HCT116 (cell line): ENCODE measurements around the gene CIDEC. TPM values are rescaled to one million over a fixed set of nuclear protein-coding genes. Genes with fewer than 3 reads are reported as not detected.
A peak's percentile ranks its signal among the peaks of the same experiment; 100 is the strongest.

Experiments
- ATAC-seq: fragments of 200-7000 bp; cut with Tn5 transposase; 2 replicates; pipeline ENCODE4 v1.9.1; 2020; ENCODE audit warnings: mild to moderate bottlenecking, moderate library complexity
- BruUV-seq: library from RNA; stranded (reverse); fragments of 400-500 nt; replicated peaks from 2 replicates; lab custom pipeline; 2021; lab: Mats Ljungman, UMichigan
- CTCF ChIA-PET: fragments of 300-600 bp; sonication (Branson Sonifier 250); formaldehyde crosslinking; loops from one replicate; lab custom pipeline; 2021; ENCODE audit warnings: antibody characterized with exemption; lab: Charles Lee
- POLR2A ChIA-PET: fragments of 300-600, 350-600 bp; sonication (Branson Sonifier 250); formaldehyde crosslinking; loops from one replicate; lab custom pipeline; 2021; ENCODE audit warnings: antibody characterized with exemption; lab: Charles Lee
- RAD21 ChIA-PET, 2 experiments: fragments of 300-600 bp; sonication (Branson Sonifier 250); formaldehyde crosslinking; loops; one replicate each; lab custom pipeline; 2023; ENCODE audit warnings: low total read pairs in 2 of 2; ENCODE audit not compliant: uncharacterized antibody in 2 of 2, unreplicated experiment in 2 of 2, low non-redundant PET in 1 of 2; lab: Charles Lee
- DNase-seq: peaks from one replicate; pipeline ENCODE4 v3.0.0-alpha.2; 2010; ENCODE audit warnings: low read depth, low spot score
- H2AFZ ChIP-seq: fragments of 200-600 bp; shearing (Covaris generic), sonication (generic); 2 replicates; pipeline ENCODE4 v1.6.1; 2017; ENCODE audit warnings: low read depth, mixed run types, mixed read lengths, antibody characterized with exemption, low read length; ENCODE audit not compliant: poor library complexity, severe bottlenecking
- H3K27ac ChIP-seq: 2 replicates; pipeline ENCODE4 v1.5.1; 2012; ENCODE audit warnings: low read depth, low read length
- H3K27me3 ChIP-seq: fragments of 200-600 bp; sonication (generic); 2 replicates; pipeline ENCODE4 v1.6.1; 2016; ENCODE audit warnings: mixed run types, low read length, mixed read lengths; ENCODE audit not compliant: insufficient read depth
- H3K36me3 ChIP-seq, 2 experiments: fragments of 200-500 bp in 1 of 2; fragments of 200-600 bp in 1 of 2; sonication (Bioruptor generic) in 1 of 2; sonication (generic) in 1 of 2; 2 replicates each; pipeline versions ENCODE4 v1.5.1 to v1.6.1; 2014 to 2016; ENCODE audit warnings: low read length in 2 of 2, inconsistent platforms in 1 of 2, mixed read lengths in 1 of 2, mixed run types in 1 of 2; ENCODE audit not compliant: insufficient read depth in 2 of 2, control insufficient read depth in 1 of 2
- H3K4me1 ChIP-seq, 2 experiments: fragments of 200-600 bp in 1 of 2; sonication (generic) in 1 of 2; 2 replicates each; pipeline versions ENCODE4 v1.5.1 to v1.6.1; 2012 to 2017; ENCODE audit warnings: low read length in 2 of 2, inconsistent platforms in 1 of 2, mild to moderate bottlenecking in 1 of 2, mixed read lengths in 1 of 2, mixed run types in 1 of 2, moderate library complexity in 1 of 2; ENCODE audit not compliant: insufficient read depth in 2 of 2, control insufficient read depth in 1 of 2
- H3K4me2 ChIP-seq: fragments of 200-600 bp; sonication (generic); 2 replicates; pipeline ENCODE4 v1.6.1; 2017; ENCODE audit warnings: mixed run types, low read length, mixed read lengths
- H3K4me3 ChIP-seq, 2 experiments: fragments of 200-600 bp in 1 of 2; sonication (generic) in 1 of 2; replicated peaks in 1 of 2; 2 replicates each; pipeline ENCODE4 v1.5.1; 2011 to 2016; ENCODE audit warnings: low read length in 2 of 2, control low read depth in 1 of 2, low read depth in 1 of 2, mild to moderate bottlenecking in 1 of 2, mixed read lengths in 1 of 2, mixed run types in 1 of 2
- H3K79me2 ChIP-seq: fragments of 200-600 bp; sonication (generic); 2 replicates; pipeline ENCODE4 v1.6.1; 2017; ENCODE audit warnings: mild to moderate bottlenecking, mixed run types, low read length, moderate library complexity, mixed read lengths; ENCODE audit not compliant: insufficient read depth
- H3K9ac ChIP-seq: fragments of 200-600 bp; sonication (generic); 2 replicates; pipeline ENCODE4 v1.6.1; 2016; ENCODE audit warnings: low read length, mixed read lengths
- H3K9me2 ChIP-seq: fragments of 200-600 bp; sonication (generic), shearing (Covaris generic); 2 replicates; pipeline ENCODE4 v1.6.1; 2017; ENCODE audit warnings: mixed run types, mild to moderate bottlenecking, moderate library complexity; ENCODE audit not compliant: insufficient read depth
- H3K9me3 ChIP-seq, 2 experiments: fragments of 200-500 bp in 1 of 2; fragments of 200-600 bp in 1 of 2; sonication (Bioruptor generic) in 1 of 2; sonication (generic) in 1 of 2; 2 replicates each; pipeline ENCODE4 v1.6.1; 2014 to 2017; ENCODE audit warnings: low read length in 2 of 2, mixed read lengths in 2 of 2, inconsistent platforms in 1 of 2, low read depth in 1 of 2, mild to moderate bottlenecking in 1 of 2, mixed run types in 1 of 2, moderate library complexity in 1 of 2; ENCODE audit not compliant: control insufficient read depth in 1 of 2, insufficient read depth in 1 of 2
- H4K20me1 ChIP-seq: fragments of 200-600 bp; sonication (generic), shearing (Covaris generic); 2 replicates; pipeline ENCODE4 v1.6.1; 2017; ENCODE audit warnings: mixed run types, mild to moderate bottlenecking, moderate library complexity; ENCODE audit not compliant: insufficient read depth
- ATF3 ChIP-seq: IDR thresholded peaks from 2 replicates; pipeline ENCODE4 v1.6.1; 2012
- CEBPB ChIP-seq: IDR thresholded peaks from 2 replicates; pipeline ENCODE4 v1.6.1; 2012; ENCODE audit warnings: low read depth
- EGR1 ChIP-seq: IDR thresholded peaks from 2 replicates; pipeline ENCODE4 v1.6.1; 2012; ENCODE audit warnings: low read depth
- EZH2phosphoT487 ChIP-seq: fragments of 200-600 bp; IDR thresholded peaks from 2 replicates; pipeline ENCODE4 v1.6.1; 2018; ENCODE audit warnings: antibody characterized with exemption, borderline replicate concordance
- MAX ChIP-seq: IDR thresholded peaks from 2 replicates; pipeline ENCODE4 v1.6.1; 2012
- POLR2A ChIP-seq: IDR thresholded peaks from 2 replicates; pipeline ENCODE4 v1.7.0; 2011; ENCODE audit warnings: borderline replicate concordance; ENCODE audit not compliant: insufficient read depth, insufficient read length; ENCODE audit errors: extremely low read depth
- SRF ChIP-seq: IDR thresholded peaks from 2 replicates; pipeline ENCODE4 v1.6.1; 2012; ENCODE audit warnings: low read depth
- ZNF274 ChIP-seq: fragments of 200-500 bp; sonication (Bioruptor generic); IDR thresholded peaks from 2 replicates; pipeline ENCODE4 v1.6.1; 2014; ENCODE audit warnings: mild to moderate bottlenecking, low read depth, low read length, inconsistent platforms
- intact Hi-C: fragments of 100-400 bp; cut with micrococcal nuclease; formaldehyde crosslinking; loops from 2 replicates; pipeline ENCODE4 v1.10.0; 2022
- total RNA-seq: library from RNA; stranded (reverse); gene quantifications from one replicate; pipeline ENCODE4 v1.2.1, GENCODE V29; 2021; ENCODE audit not compliant: unreplicated experiment

The CIDEC gene
- total RNA-seq, 1 experiment from 2014 or later = not detected

GRCh38 chr3:9906480-9906879, 26.4 kb upstream of the CIDEC start (continued):
- TF ChIP-seq SRF = no peak
- no peak for TF ChIP-seq MAX

- Histone ChIP-seq H3K4me1 (peaks cover 11 to 23% of the 10 kb centered on the region in 2 experiments; a peak in 3 of 4 replicates), H4K20me1 (no peaks in the 10 kb centered on the region), H2AFZ (no peak overlapping the region), H3K4me3 (peak overlapping the region in 1 of 2 experiments; percentile 73; a peak in 2 of 4 replicates), H3K79me2 (no peaks in the 10 kb centered on the region), H3K27ac (no peak overlapping the region), H3K9me3 (no peaks in the 10 kb centered on the region), H3K27me3 (no peaks in the 10 kb centered on the region), H3K9me2 (no peaks in the 10 kb centered on the region), H3K9ac (peak overlapping the region; percentile 65; the same call in 1 of the 2 replicates), H3K36me3 (peaks cover 0 to 3% of the 10 kb centered on the region in 2 experiments; a peak in 1 of 4 replicates), H3K4me2 (peak overlapping the region; percentile 93)
- intact Hi-C loops = no loop called here
- ChIA-PET CTCF (no interaction called here), POLR2A (interaction anchor here (1.2 kb wide), 1 partner anchor 13 kb away, joined by 3 read pairs; the partner anchor contains the start of gene IL17RC), RAD21 (no interaction called here)
- no peak for ATAC-seq
- no peak for TF ChIP-seq CEBPB
- no peak for TF ChIP-seq EZH2phosphoT487
- TF ChIP-seq MAX = no peak
- no peak for TF ChIP-seq POLR2A
- TF ChIP-seq ZNF274 = no peak
- no TSS peak for BruUV-seq
- no peak for DNase-seq
Measured at GRCh38 chr3:9903904-9904303, 23.9 kb upstream of the CIDEC start.

GRCh38 chr3:9903238-9903624, 23.2 kb upstream of the CIDEC start:
- TF ChIP-seq ATF3 = no peak
- TF ChIP-seq EGR1 = peak; percentile 34; the same call in 1 of the 2 replicates
- H3K27ac ChIP-seq = peak overlapping the region; percentile 71
- no peak for DNase-seq
- H3K27me3 ChIP-seq = no peaks in the 10 kb centered on the region
- peaks cover 0 to 3% of the 10 kb centered on the region in 2 experiments; a peak in 1 of 4 replicates for H3K36me3 ChIP-seq
- peak overlapping the region; percentile 67 to 73 for H3K4me3 ChIP-seq
- peak overlapping the region; percentile 65 for H3K9ac ChIP-seq
- RAD21 ChIA-PET = interaction anchor here in 1 of 2 experiments (1.1 kb wide), 1 partner anchor 30 kb away, joined by 4 read pairs; the partner anchor contains the start of gene CRELD1
- no peaks in the 10 kb centered on the region for H3K9me2 ChIP-seq
- peak; percentile 38 for ATAC-seq
- H3K4me1 ChIP-seq = peaks cover 11 to 24% of the 10 kb centered on the region in 2 experiments; a peak in 3 of 4 replicates
- no peaks in the 10 kb centered on the region for H3K9me3 ChIP-seq
- no peaks in the 10 kb centered on the region for H3K79me2 ChIP-seq
- intact Hi-C loops = no loop called here
- POLR2A ChIA-PET = interaction anchor here (0.9 to 2.0 kb wide), 6 partner anchors 12 to 59 kb away, joined by 3 to 6 read pairs (median 4); partner anchors contain the start of genes IL17RC, JAGN1 and RPUSD3
- H4K20me1 ChIP-seq = no peaks in the 10 kb centered on the region
- BruUV-seq = no TSS peak
- no peak overlapping the region for H2AFZ ChIP-seq
- peak overlapping the region; percentile 93 for H3K4me2 ChIP-seq
- CTCF ChIA-PET = interaction anchor here (0.8 to 2.1 kb wide), 2 partner anchors 43 to 54 kb away, joined by 3 to 9 read pairs; no protein-coding TSS in a partner anchor
